IMR-90 (cell line): Measurements from ENCODE around the gene PITPNM1. TPM values are rescaled to one million over a fixed set of nuclear protein-coding genes. Genes with fewer than 3 reads are reported as not detected.
A peak's percentile ranks its signal among the peaks of the same experiment; 100 is the strongest.

Experiments used
- ATAC-seq: fragments of 200-7000 bp; cut with Tn5 transposase; 2 replicates; pipeline ENCODE4 v1.9.1; 2020; ENCODE audit warnings: low read depth, mild to moderate bottlenecking, moderate library complexity
- BruUV-seq: library from RNA; stranded (reverse); fragments of 400-500 nt; replicated peaks from 2 replicates; lab custom pipeline; 2021; lab: Mats Ljungman, UMichigan
- CTCF ChIA-PET: fragments of 300-600 bp; formaldehyde crosslinking; extraction: SDS; loops from one replicate; lab custom pipeline; 2021; ENCODE audit warnings: antibody characterized with exemption; lab: Yijun Ruan, JAX
- POLR2A ChIA-PET: fragments of 300-600 bp; sonication (Branson Sonifier 250); formaldehyde crosslinking; loops from one replicate; lab custom pipeline; 2022; ENCODE audit warnings: antibody characterized with exemption; ENCODE audit not compliant: unreplicated experiment; lab: Charles Lee
- DNase-seq: peaks from one replicate; pipeline ENCODE4 v3.0.0; 2013
- H2AFZ ChIP-seq: replicated peaks from 2 replicates; pipeline ENCODE3; 2013; ENCODE audit warnings: low read length, mild to moderate bottlenecking; ENCODE audit not compliant: poor library complexity
- H2AK5ac ChIP-seq: 2 replicates; pipeline ENCODE4 v1.6.1; 2013; ENCODE audit warnings: low read depth, low read length, inconsistent platforms
- H2AK9ac ChIP-seq: replicated peaks from 2 replicates; pipeline ENCODE3; 2013; ENCODE audit warnings: mild to moderate bottlenecking, low read depth, low read length, moderate library complexity; ENCODE audit not compliant: poor library complexity
- H2BK120ac ChIP-seq: 2 replicates; pipeline ENCODE4 v1.6.1; 2013; ENCODE audit warnings: low read depth, low read length, inconsistent platforms
- H2BK15ac ChIP-seq: 3 replicates; pipeline ENCODE4 v1.6.1; 2013; ENCODE audit warnings: low read depth, low read length, inconsistent platforms
- H2BK20ac ChIP-seq: 2 replicates; pipeline ENCODE4 v1.6.1; 2013; ENCODE audit warnings: low read depth, mild to moderate bottlenecking, inconsistent platforms, low read length, moderate library complexity
- H2BK5ac ChIP-seq: 2 replicates; pipeline ENCODE4 v1.6.1; 2013; ENCODE audit warnings: mild to moderate bottlenecking, low read depth, low read length, inconsistent platforms; ENCODE audit not compliant: poor library complexity, severe bottlenecking
- H3K14ac ChIP-seq: replicated peaks from 2 replicates; pipeline ENCODE4 v1.6.1; 2013; ENCODE audit warnings: low read depth, low read length, inconsistent platforms
- H3K18ac ChIP-seq: 2 replicates; pipeline ENCODE4 v1.6.1; 2013; ENCODE audit warnings: low read depth, low read length, control low read depth
- H3K23ac ChIP-seq: 2 replicates; pipeline ENCODE4 v1.6.1; 2013; ENCODE audit warnings: low read depth, low read length, inconsistent platforms
- H3K27ac ChIP-seq: 2 replicates; pipeline ENCODE4 v1.5.1; 2013; ENCODE audit warnings: mild to moderate bottlenecking, control low read depth, low read length; ENCODE audit not compliant: insufficient read depth
- H3K27me3 ChIP-seq: 2 replicates; pipeline ENCODE4 v1.6.1; 2013; ENCODE audit warnings: low read length; ENCODE audit not compliant: control insufficient read depth, insufficient read depth
- H3K36me3 ChIP-seq: 2 replicates; pipeline ENCODE4 v1.6.1; 2013; ENCODE audit warnings: low read length, mixed read lengths; ENCODE audit not compliant: control insufficient read depth, insufficient read depth
- H3K4ac ChIP-seq: 2 replicates; pipeline ENCODE4 v1.6.1; 2013; ENCODE audit warnings: low read depth, low read length, inconsistent platforms
- H3K4me1 ChIP-seq: 2 replicates; pipeline ENCODE4 v1.6.1; 2013; ENCODE audit warnings: low read length, mixed read lengths; ENCODE audit not compliant: control insufficient read depth, insufficient read depth
- H3K4me2 ChIP-seq: 2 replicates; pipeline ENCODE4 v1.6.1; 2013; ENCODE audit warnings: low read depth, mild to moderate bottlenecking, control low read depth, low read length, moderate library complexity
- H3K4me3 ChIP-seq: 2 replicates; pipeline ENCODE4 v1.5.1; 2013; ENCODE audit warnings: low read depth, mild to moderate bottlenecking, control low read depth, low read length, moderate library complexity; ENCODE audit not compliant: insufficient read depth
- H3K56ac ChIP-seq: 2 replicates; pipeline ENCODE4 v1.6.1; 2013; ENCODE audit warnings: low read length, inconsistent platforms; ENCODE audit not compliant: insufficient read depth; ENCODE audit errors: extremely low read depth
- H3K79me1 ChIP-seq, 2 experiments: 2 replicates each; pipeline ENCODE4 v1.6.1; 2013; ENCODE audit warnings: low read length in 2 of 2, inconsistent platforms in 1 of 2, low read depth in 1 of 2
- H3K9ac ChIP-seq: 2 replicates; pipeline ENCODE4 v1.6.1; 2013; ENCODE audit warnings: low read depth, low read length, control low read depth
- H3K9me1 ChIP-seq: 2 replicates; pipeline ENCODE4 v1.6.1; 2013; ENCODE audit warnings: low read length, inconsistent platforms; ENCODE audit not compliant: insufficient read depth
- H3K9me3 ChIP-seq: 2 replicates; pipeline ENCODE4 v1.6.1; 2013; ENCODE audit warnings: low read length; ENCODE audit not compliant: control insufficient read depth, insufficient read depth
- H4K20me1 ChIP-seq: 2 replicates; pipeline ENCODE4 v1.6.1; 2013; ENCODE audit warnings: low read length, inconsistent platforms; ENCODE audit not compliant: insufficient read depth
- H4K5ac ChIP-seq: 2 replicates; pipeline ENCODE4 v1.6.1; 2013; ENCODE audit warnings: mild to moderate bottlenecking, low read depth, low read length, control low read depth
- H4K8ac ChIP-seq, 2 experiments: 2 replicates each; pipeline ENCODE4 v1.6.1; 2013; ENCODE audit warnings: low read depth in 2 of 2, low read length in 2 of 2, control low read depth in 1 of 2, inconsistent platforms in 1 of 2
- H4K91ac ChIP-seq: 2 replicates; pipeline ENCODE4 v1.6.1; 2013; ENCODE audit warnings: low read depth, low read length, inconsistent platforms; ENCODE audit not compliant: insufficient read depth
- CEBPB ChIP-seq: IDR thresholded peaks from 2 replicates; pipeline ENCODE4 v1.6.1; 2012; ENCODE audit warnings: low read depth, low read length, improper control_type of control experiment
- CHD1 ChIP-seq: IDR thresholded peaks from 2 replicates; pipeline ENCODE4 v1.6.1; 2012; ENCODE audit warnings: low read depth, low read length, improper control_type of control experiment
- CTCF ChIP-seq: conservative IDR thresholded peaks from 2 replicates; pipeline ENCODE4 v1.5.1; 2012; ENCODE audit warnings: mild to moderate bottlenecking, low read depth, low read length, improper control_type of control experiment
- MAFK ChIP-seq: IDR thresholded peaks from 2 replicates; pipeline ENCODE4 v1.6.1; 2012; ENCODE audit warnings: low read depth, low read length, improper control_type of control experiment
- MAZ ChIP-seq: IDR thresholded peaks from 2 replicates; pipeline ENCODE4 v1.6.1; 2012; ENCODE audit warnings: low read depth, mild to moderate bottlenecking, low read length, improper control_type of control experiment, moderate library complexity, borderline replicate concordance
- MXI1 ChIP-seq: IDR thresholded peaks from 2 replicates; pipeline ENCODE4 v1.6.1; 2012; ENCODE audit warnings: low read depth, mild to moderate bottlenecking, low read length, moderate library complexity, borderline replicate concordance
- NFE2L2 ChIP-seq: fragments of 150-350 bp; IDR thresholded peaks from 2 replicates; pipeline ENCODE4 v1.6.1; 2016; ENCODE audit warnings: low read depth, mild to moderate bottlenecking, low read length
- POLR2A ChIP-seq: IDR thresholded peaks from 2 replicates; pipeline ENCODE4 v1.6.1; 2012; ENCODE audit warnings: mild to moderate bottlenecking, low read depth, low read length
- RAD21 ChIP-seq: IDR thresholded peaks from 2 replicates; pipeline ENCODE4 v1.6.1; 2012; ENCODE audit warnings: low read length, improper control_type of control experiment
- SMC3 ChIP-seq: fragments of 150-350 bp; IDR thresholded peaks from 2 replicates; pipeline ENCODE4 v1.6.1; 2016; ENCODE audit warnings: low read depth, mild to moderate bottlenecking, antibody characterized with exemption, low read length, moderate library complexity
- USF2 ChIP-seq: fragments of 150-350 bp; IDR thresholded peaks from 2 replicates; pipeline ENCODE4 v1.6.1; 2017; ENCODE audit warnings: mild to moderate bottlenecking, antibody characterized with exemption, low read length, low read depth
- WGBS, 2 experiments: methylation state at CpG; one replicate each; pipeline versions ENCODE4 v1.1.5 to v1.1.7; 2013; ENCODE audit warnings: missing lambda C conversion rate in 2 of 2; ENCODE audit not compliant: insufficient read length in 1 of 2; ENCODE audit errors: extremely low coverage in 2 of 2; 5-methylcytosine and 5-hydroxymethylcytosine counted together
- dilution Hi-C: fragments of 300-500 bp; cut with HindIII; formaldehyde crosslinking; loops from one replicate; pipeline ENCODE4 v1.14.3; 2018; ENCODE audit warnings: low sequenced_read_pairs; ENCODE audit not compliant: unreplicated experiment
- in situ Hi-C: fragments of 300-500 bp; cut with MboI; formaldehyde crosslinking; loops from 3 replicates; pipeline ENCODE4 v1.14.3; 2019; ENCODE audit warnings: low sequenced_read_pairs, inconsistent platforms, mixed read lengths
- intact Hi-C: fragments of 100-400 bp; cut with micrococcal nuclease; formaldehyde crosslinking; loops from 2 replicates; pipeline ENCODE4 v1.10.0; 2022
- polyA plus RNA-seq, 3 experiments: library from polyadenylated mRNA; depleted of rRNA; stranded (reverse); fragments of >200 nt; gene quantifications; 2 replicates each; pipeline ENCODE4 v1.2.3, GENCODE V29; 2012; ENCODE audit warnings: low replicate concordance in 1 of 3
- total RNA-seq: library from RNA; depleted of rRNA; stranded (reverse); fragments of >200 nt; gene quantifications from 2 replicates; pipeline ENCODE4 v1.2.3, GENCODE V29; 2012

Gene PITPNM1
- total and polyA plus RNA-seq, 2 of the 4 experiments (the other 2 are of a cell fraction) = 5.0 to 15.4 TPM

GRCh38 chr11:67466962-67467771 is 38.0 kb downstream of the PITPNM1 start:
- H4K5ac ChIP-seq = no peak overlapping the region
- no peak overlapping the region for H2BK5ac ChIP-seq
- no peak overlapping the region for H3K18ac ChIP-seq
- H2AK9ac ChIP-seq = peak overlapping the region; percentile 55
- POLR2A ChIA-PET = interaction anchor here (0.6 kb wide), 1 partner anchor 93 kb away, joined by 11 read pairs; no protein-coding TSS in a partner anchor
- no peak overlapping the region for H2AK5ac ChIP-seq
- peaks cover 3% of the 10 kb centered on the region; the same call in 1 of the 2 replicates for H3K27me3 ChIP-seq
- H3K9ac ChIP-seq = no peak overlapping the region
- H4K8ac ChIP-seq = no peak overlapping the region
- H2AFZ ChIP-seq = no peak overlapping the region
- in situ Hi-C loops = no loop called here
- 86% methylated on average over 6 of the region's 11 CpGs; no CpG with 5 or more reads in 1 of the 2 experiments for WGBS, 2 experiments
- H3K4me1 ChIP-seq = peaks cover 9% of the 10 kb centered on the region
- no peaks in the 10 kb centered on the region for H4K20me1 ChIP-seq
- no TSS peak for BruUV-seq
- H3K79me1 ChIP-seq = peaks cover 4 to 24% of the 10 kb centered on the region in 2 experiments; a peak in 2 of 4 replicates
- TF ChIP-seq RAD21 (no peak), MAFK (no peak), CEBPB (no peak), CTCF (no peak), CHD1 (no peak), NFE2L2 (no peak), USF2 (no peak), MAZ (no peak), MXI1 (no peak), SMC3 (no peak), POLR2A (no peak)
- intact Hi-C loops = no loop called here
- no peak overlapping the region for H2BK15ac ChIP-seq
- DNase-seq = no peak
- H3K14ac ChIP-seq = no peak overlapping the region
- H4K91ac ChIP-seq = no peak overlapping the region
- no peak overlapping the region for H3K56ac ChIP-seq
- H3K23ac ChIP-seq = no peak overlapping the region
- H2BK20ac ChIP-seq = no peak overlapping the region
- no peak overlapping the region for H3K4ac ChIP-seq
- no peak overlapping the region for H3K27ac ChIP-seq
- H3K4me2 ChIP-seq = no peak overlapping the region
- CTCF ChIA-PET = no interaction called here
- H2BK120ac ChIP-seq = no peak overlapping the region
- dilution Hi-C loops = no loop called here
- H3K9me3 ChIP-seq = no peaks in the 10 kb centered on the region
- H3K4me3 ChIP-seq = no peak overlapping the region
- H3K9me1 ChIP-seq = peaks cover 12% of the 10 kb centered on the region
- no peak for ATAC-seq
- H3K36me3 ChIP-seq = peaks cover 2% of the 10 kb centered on the region; the same call in 1 of the 2 replicates
